ENCODE data around the gene MCUB. TPM values are rescaled to one million over a fixed set of nuclear protein-coding genes. Genes with fewer than 3 reads are reported as not detected.
"Not testable (repeated sequence)": the region's sequence is repeated elsewhere in the genome, so short reads cannot be mapped to it uniquely, and the experiment has no call there.

MCUB gene
- total RNA-seq, 2 donors from 2014 or later = 17.4 to 18.9 TPM

DNA sequence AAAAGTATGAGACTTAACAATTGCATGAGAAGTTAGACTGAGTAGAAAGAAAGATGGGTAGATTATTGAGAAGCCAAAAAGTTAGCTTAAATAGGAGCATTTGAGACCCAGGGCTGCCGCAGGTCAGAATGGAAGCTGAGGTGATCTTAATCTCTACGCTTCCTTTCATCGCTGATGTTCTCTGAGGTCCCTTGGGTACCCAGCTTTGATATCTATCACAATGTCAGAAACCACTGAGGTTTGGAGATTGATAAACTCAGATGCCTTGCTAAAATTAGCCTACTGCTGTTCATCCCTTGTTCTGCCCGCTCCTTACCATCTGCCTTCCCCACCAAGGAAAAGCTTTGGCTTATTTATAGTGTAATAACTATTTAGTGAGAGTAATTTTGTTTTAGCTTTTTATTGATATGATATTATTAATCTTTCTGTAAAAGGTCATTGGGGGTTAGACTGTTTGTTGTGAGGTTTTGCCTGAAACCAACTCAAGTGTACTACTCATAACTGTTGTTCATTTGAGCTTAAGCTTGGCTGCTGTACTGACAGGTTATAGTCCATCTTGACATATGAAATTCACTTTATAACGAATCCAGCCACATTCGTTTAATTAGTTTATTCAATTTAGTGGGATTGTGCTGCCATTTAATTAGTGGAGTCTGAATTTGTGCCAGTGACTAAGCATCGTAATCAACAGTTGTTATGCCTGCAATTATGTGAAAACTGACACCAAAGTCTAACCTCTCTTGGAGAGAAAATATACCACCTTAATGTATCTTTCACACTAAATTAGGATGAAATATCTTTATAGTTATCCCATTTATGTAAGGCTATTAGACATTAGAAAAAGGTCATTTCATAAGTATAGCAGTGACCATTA is 15.1 kb downstream of the MCUB start:
- no peak for DNase-seq (ENCODE audit: low spot score)
- intact Hi-C loops (cut with DNase I) = no loop called here

DNA sequence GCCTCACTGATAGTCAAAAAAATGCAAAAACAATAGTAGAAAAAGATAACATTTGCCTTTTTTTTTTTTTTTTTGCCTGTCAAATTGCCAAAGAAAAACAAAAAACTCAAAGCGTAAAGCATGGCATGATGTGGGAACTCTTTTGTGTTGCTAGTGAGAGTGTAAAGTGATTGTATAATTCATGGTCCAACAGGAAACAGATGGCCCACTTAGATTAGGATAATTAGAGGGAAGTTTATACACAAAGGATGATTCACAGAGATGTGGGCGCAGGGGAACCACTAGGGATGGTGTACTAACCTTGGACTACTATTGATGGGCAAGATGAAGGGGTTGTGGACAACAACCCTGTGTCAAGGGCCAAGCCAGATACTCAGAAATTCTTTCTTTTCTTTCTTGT is 16.4 kb downstream of the MCUB start:
- intact Hi-C loops (cut with DNase I) = no loop called here
- DNase-seq (ENCODE audit: low spot score) = no peak

- DNase-seq (ENCODE audit: low spot score) = no peak
- intact Hi-C loops (cut with DNase I) = no loop called here
Observed at GRCh38 chr4:109578846-109579245, 18.8 kb downstream of the MCUB start.

DNA sequence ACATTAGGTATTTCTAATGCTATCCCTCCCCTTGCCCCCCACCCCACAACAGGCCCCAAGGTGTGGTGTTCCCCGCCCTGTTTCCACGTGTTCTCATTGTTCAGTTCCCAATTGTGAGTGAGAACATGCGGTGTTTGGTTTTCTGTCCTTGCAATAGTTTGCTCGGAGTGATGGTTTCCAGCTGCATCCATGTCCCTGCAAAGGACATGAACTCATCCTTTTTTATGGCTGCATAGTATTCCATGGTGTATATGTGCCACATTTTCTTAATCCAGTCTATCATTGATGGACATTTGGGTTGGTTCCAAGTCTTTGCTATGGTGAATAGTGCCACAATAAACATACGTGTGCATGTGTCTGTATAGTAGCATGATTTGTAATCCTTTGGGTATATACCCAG is 20.0 kb downstream of the MCUB start:
- DNase-seq (ENCODE audit: low spot score); intact Hi-C loops (cut with DNase I): not testable (repeated sequence)

DNA sequence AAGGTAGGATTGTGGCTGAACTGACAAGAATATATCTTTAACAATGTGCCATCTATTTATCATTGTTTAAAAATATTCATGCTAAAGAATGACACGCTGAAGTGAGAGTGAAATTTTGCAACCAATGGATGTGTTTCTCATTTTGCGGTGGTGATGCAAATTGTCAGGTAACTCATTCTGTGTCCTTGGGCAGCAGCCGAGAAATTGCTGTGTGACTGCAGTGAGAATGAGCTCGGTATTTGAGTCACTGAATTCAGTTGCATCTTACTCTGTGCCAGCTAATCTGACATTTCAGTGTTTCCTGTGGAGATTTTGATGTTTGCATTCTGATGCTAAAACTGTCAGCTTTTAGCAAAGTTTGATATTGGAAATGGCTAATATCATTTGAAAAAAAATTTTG is 28.1 kb downstream of the MCUB start:
- DNase-seq (ENCODE audit: low spot score) = no peak
- intact Hi-C loops (cut with DNase I) = no loop called here

DNA sequence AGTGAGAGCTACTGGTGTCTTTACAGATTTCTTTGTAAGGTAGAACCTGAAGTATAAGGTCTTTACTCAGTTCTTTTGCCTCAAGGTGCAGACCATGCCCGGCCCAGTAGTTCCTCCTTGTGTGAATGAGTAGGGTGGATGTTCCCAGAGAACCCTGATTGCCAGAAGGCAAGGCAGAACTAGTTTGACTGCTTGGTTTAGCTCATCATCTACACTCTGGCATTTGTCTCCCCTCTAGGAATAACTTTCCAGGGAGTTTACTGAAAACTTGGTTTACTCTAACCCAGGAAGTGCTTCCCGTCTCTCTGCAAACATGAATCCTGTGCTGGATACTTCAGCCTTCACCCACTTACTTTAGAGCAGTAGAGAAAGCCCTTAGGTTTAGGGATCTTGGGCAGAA is 29.1 kb downstream of the MCUB start:
- DNase-seq (ENCODE audit: low spot score) = no peak
- intact Hi-C loops (cut with DNase I) = no loop called here

- intact Hi-C loops (cut with DNase I) = no loop called here
- no peak for DNase-seq (ENCODE audit: low spot score)
Observed at GRCh38 chr4:109589605-109590004, 29.6 kb downstream of the MCUB start.

DNA sequence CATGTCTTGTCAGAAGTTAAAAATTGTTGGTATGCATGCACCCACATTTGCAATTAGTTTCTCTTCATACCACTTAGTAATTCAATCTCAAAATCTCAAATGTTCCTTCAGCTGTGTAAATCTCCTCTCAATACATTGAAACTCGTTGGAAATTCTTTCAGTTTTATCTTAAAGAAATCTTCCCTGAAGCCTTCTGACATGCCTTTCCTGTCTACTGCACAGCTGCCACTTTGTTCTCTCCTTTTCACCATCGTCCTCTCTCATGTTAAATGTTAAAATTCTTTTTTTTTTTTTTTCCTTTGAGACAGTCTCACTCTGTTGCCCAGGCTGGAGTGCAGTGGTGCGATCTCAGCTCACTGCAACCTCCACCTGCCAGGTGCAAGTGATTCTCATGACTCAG is 30.9 kb downstream of the MCUB start:
- intact Hi-C loops (cut with DNase I) = no loop called here
- DNase-seq (ENCODE audit: low spot score) = no peak

DNA sequence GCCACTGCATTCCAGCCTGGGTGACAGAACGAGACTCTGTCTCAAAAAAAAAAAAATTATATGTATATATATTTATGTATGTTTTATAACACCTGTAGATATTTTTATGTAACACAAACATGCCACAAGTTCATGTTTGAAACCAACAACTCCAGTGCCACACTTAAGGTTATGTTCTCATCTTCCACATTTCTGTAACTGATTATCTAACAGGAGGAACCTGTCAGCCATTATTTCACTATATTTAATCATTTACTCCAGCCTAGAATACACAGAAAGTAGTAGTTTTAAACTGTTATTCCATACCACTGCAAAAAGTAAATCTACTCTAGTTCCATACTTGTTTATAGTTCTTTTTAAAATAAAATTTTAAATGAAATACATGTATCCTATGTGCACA is 32.3 kb downstream of the MCUB start:
- DNase-seq (ENCODE audit: low spot score) = no peak
- intact Hi-C loops (cut with DNase I) = no loop called here

- DNase-seq (ENCODE audit: low spot score); intact Hi-C loops (cut with DNase I): not testable (repeated sequence)
Observed at GRCh38 chr4:109595123-109595522, 35.1 kb downstream of the MCUB start.

- DNase-seq (ENCODE audit: low spot score); intact Hi-C loops (cut with DNase I): not testable (repeated sequence)
Observed at GRCh38 chr4:109596420-109597085, 36.5 kb downstream of the MCUB start.

GRCh38 chr4:109599046-109599652 is 39.1 kb downstream of the MCUB start:
- intact Hi-C loops (cut with DNase I) = no loop called here
- no peak for DNase-seq (ENCODE audit: low spot score)

- no peak for DNase-seq (ENCODE audit: low spot score)
- intact Hi-C loops (cut with DNase I) = no loop called here
Observed at GRCh38 chr4:109600431-109600830, 40.4 kb downstream of the MCUB start.

DNA sequence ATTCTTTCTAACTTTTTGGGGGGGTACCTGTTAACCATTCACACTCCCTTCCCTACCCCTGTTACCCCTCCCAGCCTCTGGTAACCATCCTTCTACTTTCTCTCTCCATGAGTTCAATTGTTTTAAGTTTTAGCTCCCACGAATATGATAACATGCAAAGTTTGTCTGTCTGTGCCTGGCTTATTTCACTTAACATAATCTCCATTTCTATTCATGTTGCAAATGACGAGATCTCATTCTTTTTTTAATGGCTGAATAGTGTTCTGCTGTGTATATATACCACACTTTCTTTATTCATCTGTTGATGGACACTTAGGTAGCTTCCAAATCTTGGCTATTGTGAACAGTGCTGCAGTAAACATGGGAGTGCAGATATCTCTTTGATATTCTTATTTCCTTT is 41.3 kb downstream of the MCUB start:
- intact Hi-C loops (cut with DNase I) = no loop called here
- DNase-seq (ENCODE audit: low spot score) = no peak

DNA sequence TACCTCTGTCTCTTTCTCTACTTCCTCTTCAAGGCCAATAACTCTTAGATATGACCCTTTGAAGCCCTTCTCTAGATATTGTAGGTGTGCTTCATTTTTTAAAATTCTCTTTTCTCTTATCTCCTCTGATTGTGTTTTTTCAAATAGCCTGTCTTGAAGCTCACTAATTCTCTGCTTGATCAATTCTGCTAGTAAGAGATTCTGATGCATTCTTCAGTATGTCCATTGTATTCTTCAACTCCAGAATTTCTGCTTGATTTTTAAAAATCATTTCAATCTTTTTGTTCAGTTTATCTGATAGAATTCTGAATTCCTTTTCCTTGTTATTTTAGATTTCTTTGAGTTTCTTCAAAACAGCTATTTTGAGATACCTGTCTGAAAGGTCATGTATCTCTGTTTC is 47.9 kb downstream of the MCUB start:
- intact Hi-C loops (cut with DNase I) = no loop called here
- no peak for DNase-seq (ENCODE audit: low spot score)

DNA sequence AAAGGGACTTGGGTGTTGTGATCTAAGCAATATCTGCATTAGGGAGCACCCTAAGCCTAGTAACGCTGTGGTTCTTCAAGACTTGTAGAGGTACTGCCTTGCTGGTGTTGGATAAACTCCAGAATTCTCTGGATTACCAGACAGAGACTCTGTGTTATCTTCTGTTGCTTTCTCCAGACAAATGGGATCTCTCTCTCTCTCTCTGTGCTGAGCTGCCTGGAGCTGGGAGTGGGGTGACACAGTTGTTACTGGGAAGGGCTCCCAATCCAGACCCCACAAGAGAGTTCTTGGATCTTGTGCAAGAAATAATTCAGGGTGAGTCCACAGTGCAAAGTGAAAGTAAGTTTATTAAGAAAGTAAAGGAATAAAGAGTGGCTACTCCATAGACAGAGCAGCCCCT is 48.8 kb downstream of the MCUB start:
- DNase-seq (ENCODE audit: low spot score) = no peak
- intact Hi-C loops (cut with DNase I) = no loop called here

- intact Hi-C loops (cut with DNase I) = no loop called here
- DNase-seq (ENCODE audit: low spot score) = no peak
Observed at GRCh38 chr4:109609431-109609830, 49.4 kb downstream of the MCUB start.

- intact Hi-C loops (cut with DNase I) = no loop called here
- DNase-seq (ENCODE audit: low spot score) = no peak
Observed at GRCh38 chr4:109610489-109610888, 50.4 kb downstream of the MCUB start.

- intact Hi-C loops (cut with DNase I) = no loop called here
Observed at GRCh38 chr4:109611045-109611646, 51.1 kb downstream of the MCUB start.

GRCh38 chr4:109614015-109614414 is 54.0 kb downstream of the MCUB start:
- DNase-seq (ENCODE audit: low spot score) = no peak
- intact Hi-C loops (cut with DNase I) = no loop called here

More at GRCh38 chr4:109611045-109611646, 51.1 kb downstream of the MCUB start:
- DNase-seq (ENCODE audit: low spot score) = no peak
